ENCODE results near the gene FRK. TPM values are rescaled to one million over a fixed set of nuclear protein-coding genes. Genes with fewer than 3 reads are reported as not detected.

The FRK gene
- total RNA-seq, 4 donors from 2014 or later: 7.4 to 54.3 (median 31.2) TPM

DNA sequence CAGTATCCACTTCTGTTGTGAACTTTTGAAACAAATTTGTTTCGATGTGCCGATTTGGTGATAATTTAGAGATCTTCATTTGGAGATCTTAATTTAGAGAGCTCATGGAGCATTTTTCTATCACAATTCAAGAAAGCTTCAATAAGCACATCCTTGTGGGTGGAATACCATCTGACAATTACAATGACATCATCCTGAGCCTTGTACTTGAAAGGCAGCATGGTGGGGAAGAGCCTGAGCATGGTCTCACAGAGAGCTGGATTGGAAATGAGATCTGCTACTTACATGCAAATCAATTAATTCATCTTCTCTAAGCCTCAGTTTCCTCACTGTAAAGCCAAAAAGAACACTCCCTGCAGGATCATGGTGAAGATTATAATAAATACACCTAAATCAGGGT lies 75.9 kb downstream of the FRK start:
- no peaks in the 10 kb centered on the region for H3K27me3 ChIP-seq
- H3K4me1 ChIP-seq: no peaks in the 10 kb centered on the region
- H3K4me3 ChIP-seq: no peak overlapping the region
- TF ChIP-seq, protein P1, sequence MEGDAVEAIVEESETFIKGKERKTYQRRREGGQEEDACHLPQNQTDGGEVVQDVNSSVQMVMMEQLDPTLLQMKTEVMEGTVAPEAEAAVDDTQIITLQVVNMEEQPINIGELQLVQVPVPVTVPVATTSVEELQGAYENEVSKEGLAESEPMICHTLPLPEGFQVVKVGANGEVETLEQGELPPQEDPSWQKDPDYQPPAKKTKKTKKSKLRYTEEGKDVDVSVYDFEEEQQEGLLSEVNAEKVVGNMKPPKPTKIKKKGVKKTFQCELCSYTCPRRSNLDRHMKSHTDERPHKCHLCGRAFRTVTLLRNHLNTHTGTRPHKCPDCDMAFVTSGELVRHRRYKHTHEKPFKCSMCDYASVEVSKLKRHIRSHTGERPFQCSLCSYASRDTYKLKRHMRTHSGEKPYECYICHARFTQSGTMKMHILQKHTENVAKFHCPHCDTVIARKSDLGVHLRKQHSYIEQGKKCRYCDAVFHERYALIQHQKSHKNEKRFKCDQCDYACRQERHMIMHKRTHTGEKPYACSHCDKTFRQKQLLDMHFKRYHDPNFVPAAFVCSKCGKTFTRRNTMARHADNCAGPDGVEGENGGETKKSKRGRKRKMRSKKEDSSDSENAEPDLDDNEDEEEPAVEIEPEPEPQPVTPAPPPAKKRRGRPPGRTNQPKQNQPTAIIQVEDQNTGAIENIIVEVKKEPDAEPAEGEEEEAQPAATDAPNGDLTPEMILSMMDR (IDR thresholded peaks at IDR 0.05): no peak
- no peak for TF ChIP-seq POLR2A (IDR thresholded peaks at IDR 0.05)
- no peak for DNase-seq
- no peak overlapping the region for H3K27ac ChIP-seq
- no peaks in the 10 kb centered on the region for H3K36me3 ChIP-seq
- no peaks in the 10 kb centered on the region for H3K9me3 ChIP-seq

DNA sequence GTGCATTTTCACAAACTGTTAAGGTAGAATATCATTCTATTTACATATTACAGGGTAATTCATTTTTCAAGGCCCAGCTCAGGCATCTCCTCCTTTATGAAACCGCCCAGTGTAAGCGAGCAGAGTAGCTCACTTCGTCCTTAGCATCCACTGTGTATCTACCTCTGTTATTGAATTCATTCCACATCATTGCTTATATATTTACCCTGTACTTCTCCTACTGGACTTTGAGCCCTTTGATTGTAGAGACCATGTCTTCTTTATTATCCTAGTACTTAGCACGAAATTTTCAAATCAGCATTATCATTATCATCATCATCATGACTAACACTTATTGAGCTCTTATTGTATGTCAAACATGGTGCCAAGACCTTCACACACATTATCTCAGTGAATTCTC lies 76.7 kb downstream of the FRK start:
- Histone ChIP-seq H3K9me3 (no peaks in the 10 kb centered on the region), H3K36me3 (no peaks in the 10 kb centered on the region), H3K4me1 (no peaks in the 10 kb centered on the region), H3K27me3 (no peaks in the 10 kb centered on the region), H3K4me3 (no peak overlapping the region), H3K27ac (no peak overlapping the region)
- DNase-seq: no peak
- no peak for TF ChIP-seq POLR2A (IDR thresholded peaks at IDR 0.05)
- TF ChIP-seq, protein P1 (IDR thresholded peaks at IDR 0.05): no peak

DNA sequence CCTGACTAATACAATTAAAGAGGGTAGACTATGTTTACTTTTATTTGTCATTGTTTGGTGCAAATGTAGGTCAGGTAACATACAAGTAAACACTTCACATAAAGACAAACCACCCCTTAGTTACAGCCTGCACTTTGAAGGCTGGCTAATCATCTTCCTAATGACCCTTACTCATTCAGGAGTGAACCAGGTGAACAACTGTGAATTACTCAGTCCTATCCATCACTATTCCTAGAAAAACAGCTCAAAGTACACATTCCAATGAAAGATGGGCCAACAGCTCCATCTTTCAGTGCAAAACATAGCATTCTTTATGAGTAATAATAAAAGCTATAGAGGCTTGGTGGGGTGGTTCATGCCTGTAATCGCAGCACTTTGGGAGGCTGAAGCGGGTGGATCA lies 78.2 kb downstream of the FRK start:
- no peak for DNase-seq
- no peaks in the 10 kb centered on the region for H3K9me3 ChIP-seq
- H3K27me3 ChIP-seq: no peaks in the 10 kb centered on the region
- H3K4me1 ChIP-seq: peaks cover 0 to 5% (median 0%) of the 10 kb centered on the region in 4 donors
- no peak for TF ChIP-seq POLR2A (IDR thresholded peaks at IDR 0.05)
- TF ChIP-seq, protein P1 (IDR thresholded peaks at IDR 0.05): no peak
- no peak overlapping the region for H3K27ac ChIP-seq
- no peaks in the 10 kb centered on the region for H3K36me3 ChIP-seq
- H3K4me3 ChIP-seq: no peak overlapping the region

DNA sequence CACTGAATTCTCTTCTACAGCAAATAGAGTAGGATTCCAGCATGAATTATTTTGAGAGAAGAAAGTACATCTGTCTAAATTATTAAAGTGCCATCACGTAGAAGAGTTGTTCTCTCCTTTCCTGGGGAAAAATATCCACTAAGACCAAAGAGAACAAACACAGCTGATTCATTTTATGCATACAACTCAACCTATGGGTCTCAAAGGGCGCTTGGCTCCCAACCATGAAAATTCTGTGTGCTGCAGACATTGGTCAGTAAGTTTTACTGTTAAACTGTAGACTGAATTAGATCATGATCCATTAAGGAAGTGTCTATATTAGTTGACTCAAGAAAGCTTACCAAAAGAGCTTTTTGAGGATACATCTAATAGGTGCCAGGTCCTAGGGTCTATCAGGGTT lies 83.5 kb downstream of the FRK start:
- Histone ChIP-seq H3K27me3 (no peaks in the 10 kb centered on the region), H3K4me1 (peaks cover 0 to 14% (median 0%) of the 10 kb centered on the region in 4 donors), H3K9me3 (no peaks in the 10 kb centered on the region), H3K27ac (no peak overlapping the region), H3K4me3 (no peak overlapping the region), H3K36me3 (no peaks in the 10 kb centered on the region)
- no peak for TF ChIP-seq POLR2A (IDR thresholded peaks at IDR 0.05)
- TF ChIP-seq, protein P1 (IDR thresholded peaks at IDR 0.05): no peak
- DNase-seq: peak in 2 of 3 donors; percentile 56 to 71

DNA sequence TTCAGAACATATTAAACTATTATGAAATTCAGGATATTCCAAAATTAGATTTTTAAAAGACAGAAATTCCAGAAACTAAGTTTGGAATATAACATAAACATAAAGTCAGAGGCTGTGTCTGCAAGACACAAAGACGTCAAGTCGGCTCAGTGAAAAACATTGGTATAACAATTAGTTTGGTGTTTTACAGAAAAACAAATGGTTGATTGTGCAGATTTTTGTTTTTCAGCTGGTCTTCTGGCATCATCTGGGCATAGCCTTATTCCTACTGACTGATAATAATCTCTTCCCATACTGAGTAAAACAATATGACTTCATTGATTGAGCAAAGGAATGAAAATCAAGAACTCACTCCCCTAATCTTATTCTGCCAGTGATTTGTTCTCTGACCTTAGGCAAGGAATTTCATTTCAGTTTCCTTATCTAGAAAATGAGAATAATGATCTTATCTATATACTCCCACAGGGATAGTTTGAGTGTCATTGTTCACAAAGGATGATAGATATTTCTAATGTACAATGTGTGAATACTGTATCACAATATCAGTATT lies 84.3 kb downstream of the FRK start:
- H3K27me3 ChIP-seq: no peaks in the 10 kb centered on the region
- TF ChIP-seq POLR2A (IDR thresholded peaks at IDR 0.05): no peak
- TF ChIP-seq, protein P1 (IDR thresholded peaks at IDR 0.05): no peak
- no peak overlapping the region for H3K27ac ChIP-seq
- no peaks in the 10 kb centered on the region for H3K36me3 ChIP-seq
- DNase-seq: no peak
- no peaks in the 10 kb centered on the region for H3K9me3 ChIP-seq
- peaks cover 0 to 14% (median 0%) of the 10 kb centered on the region in 4 donors for H3K4me1 ChIP-seq
- H3K4me3 ChIP-seq: no peak overlapping the region

DNA sequence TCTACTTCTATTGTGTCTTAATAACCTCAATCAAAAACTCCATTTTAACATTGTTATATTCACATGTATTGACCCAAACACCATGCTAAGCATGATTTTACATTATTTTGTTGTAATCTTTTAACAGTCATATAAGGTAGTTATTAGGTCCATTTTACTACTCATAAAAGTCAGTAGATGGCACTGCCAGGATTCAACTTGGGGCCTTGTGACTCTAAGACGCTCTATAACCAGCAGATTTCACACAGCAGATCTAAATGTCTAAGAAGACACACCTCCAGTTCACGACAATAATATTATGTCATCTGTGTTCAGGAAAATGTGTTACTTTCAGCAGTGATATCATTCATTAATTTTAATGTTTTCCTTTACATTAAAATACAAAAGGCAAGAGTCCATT lies 88.0 kb downstream of the FRK start:
- Histone ChIP-seq H3K4me3 (no peak overlapping the region), H3K4me1 (peaks cover 0 to 11% (median 0%) of the 10 kb centered on the region in 4 donors), H3K27ac (no peak overlapping the region), H3K9me3 (no peaks in the 10 kb centered on the region), H3K36me3 (no peaks in the 10 kb centered on the region), H3K27me3 (no peaks in the 10 kb centered on the region)
- TF ChIP-seq, protein P1 (IDR thresholded peaks at IDR 0.05): no peak
- no peak for TF ChIP-seq POLR2A (IDR thresholded peaks at IDR 0.05)
- no peak for DNase-seq

All from Peyer's patch (tissue), 4 donors.